Measurements from ENCODE around the gene ZFYVE16.
"Not testable (repeated sequence)": the region's sequence is repeated elsewhere in the genome, so short reads cannot be mapped to it uniquely, and the experiment has no call there.

The ZFYVE16 gene

GRCh38 chr5:80487829-80488721 is 80.2 kb downstream of the ZFYVE16 start, which contains the start of gene FAM151B:
Gene FAM151B (plus strand): TSS chr5:80488100. CDS start chr5:80488124, 24 bp downstream.
- peak; percentile 91 for DNase-seq (ENCODE audit: low spot score)

GRCh38 chr5:80491296-80491695 is 83.4 kb downstream of the ZFYVE16 start:
- DNase-seq (ENCODE audit: low spot score) = no peak

GRCh38 chr5:80492741-80493140 is 84.9 kb downstream of the ZFYVE16 start:
- DNase-seq (ENCODE audit: low spot score) = no peak

GRCh38 chr5:80493443-80493842 is 85.6 kb downstream of the ZFYVE16 start:
- DNase-seq (ENCODE audit: low spot score) = not testable (repeated sequence)

- DNase-seq (ENCODE audit: low spot score) = no peak
These were observed 88.0 kb downstream of the ZFYVE16 start for GRCh38 chr5:80495891-80496290.

- no peak for DNase-seq (ENCODE audit: low spot score)
These were observed 94.9 kb downstream of the ZFYVE16 start for GRCh38 chr5:80502800-80503199.

GRCh38 chr5:80503641-80504040 is 95.8 kb downstream of the ZFYVE16 start:
- no peak for DNase-seq (ENCODE audit: low spot score)

GRCh38 chr5:80504833-80505232 is 97.0 kb downstream of the ZFYVE16 start:
- DNase-seq (ENCODE audit: low spot score) = no peak

GRCh38 chr5:80507663-80508062 is 99.8 kb downstream of the ZFYVE16 start:
- no peak for DNase-seq (ENCODE audit: low spot score)

GRCh38 chr5:80508844-80509243 is 101.0 kb downstream of the ZFYVE16 start:
- DNase-seq (ENCODE audit: low spot score) = no peak

GRCh38 chr5:80509362-80509761 is 101.5 kb downstream of the ZFYVE16 start:
- DNase-seq (ENCODE audit: low spot score) = no peak

- peak; percentile 4 for DNase-seq (ENCODE audit: low spot score)
These were observed 109.0 kb downstream of the ZFYVE16 start for GRCh38 chr5:80516826-80517225.

All from AG08395 (cell line).